GM23338 (cell line): ENCODE data around the gene DESI1. TPM values are rescaled to one million over a fixed set of nuclear protein-coding genes. Genes with fewer than 3 reads are reported as not detected.

Source experiments
- ATAC-seq: fragments of 200-7000 bp; cut with Tn5 transposase; 3 replicates; pipeline ENCODE4 v1.9.1; 2020
- DNase-seq: peaks from one replicate; pipeline ENCODE4 v3.0.0-alpha.2; 2015; ENCODE audit warnings: low spot score
- H2AFZ ChIP-seq: fragments of 200-600 bp; sonication (generic); 2 replicates; pipeline ENCODE4 v1.8.0; 2016; ENCODE audit warnings: antibody characterized with exemption, mild to moderate bottlenecking, moderate library complexity
- H3F3A ChIP-seq: fragments of 200-600 bp; sonication (generic); replicated peaks from 2 replicates; pipeline ENCODE4 v1.8.0; 2017; ENCODE audit warnings: antibody characterized with exemption, mixed run types, low read depth
- H3K27ac ChIP-seq: fragments of 200-600 bp; sonication (generic); 2 replicates; pipeline ENCODE4 v1.6.1; 2016; ENCODE audit warnings: low read depth
- H3K27me3 ChIP-seq: fragments of 200-600 bp; sonication (generic); 2 replicates; pipeline ENCODE4 v1.8.0; 2016; ENCODE audit warnings: mild to moderate bottlenecking, mixed run types, moderate library complexity; ENCODE audit not compliant: insufficient read depth
- H3K36me3 ChIP-seq: fragments of 200-600 bp; sonication (generic); 2 replicates; pipeline ENCODE4 v1.8.0; 2016; ENCODE audit warnings: mild to moderate bottlenecking; ENCODE audit not compliant: insufficient read depth
- H3K4me1 ChIP-seq: fragments of 200-600 bp; sonication (generic); 2 replicates; pipeline ENCODE4 v1.8.0; 2016; ENCODE audit warnings: mild to moderate bottlenecking, moderate library complexity; ENCODE audit not compliant: insufficient read depth
- H3K4me2 ChIP-seq: fragments of 200-600 bp; sonication (generic); 2 replicates; pipeline ENCODE4 v1.7.1; 2017; ENCODE audit warnings: mixed run types
- H3K4me3 ChIP-seq: fragments of 200-600 bp; sonication (generic); 2 replicates; pipeline ENCODE4 v1.6.1; 2016; ENCODE audit warnings: mixed run types
- H3K79me2 ChIP-seq: fragments of 200-600 bp; sonication (generic); replicated peaks from 2 replicates; pipeline ENCODE4 v1.8.0; 2017; ENCODE audit warnings: mild to moderate bottlenecking; ENCODE audit not compliant: insufficient read depth
- H3K9me2 ChIP-seq: fragments of 200-600 bp; sonication (generic); 2 replicates; pipeline ENCODE4 v1.8.0; 2017; ENCODE audit not compliant: insufficient read depth
- H4K20me1 ChIP-seq: fragments of 200-600 bp; sonication (generic); replicated peaks from 2 replicates; pipeline ENCODE4 v1.8.0; 2017; ENCODE audit warnings: mild to moderate bottlenecking; ENCODE audit not compliant: insufficient read depth
- H3K27ac Mint-ChIP-seq: 2 replicates; pipeline ENCODE4 v1.8.0; 2020; ENCODE audit warnings: inconsistent platforms, mild to moderate bottlenecking, moderate library complexity, mixed read lengths
- H3K27me3 Mint-ChIP-seq: 3 replicates; pipeline ENCODE4 v1.8.0; 2022; ENCODE audit warnings: low read depth, mild to moderate bottlenecking, moderate library complexity, mixed read lengths, inconsistent platforms; ENCODE audit not compliant: insufficient read depth, poor library complexity
- H3K36me3 Mint-ChIP-seq: 3 replicates; pipeline ENCODE4 v1.8.0; 2021; ENCODE audit warnings: low read depth, mild to moderate bottlenecking, inconsistent platforms, moderate library complexity, mixed read lengths
- H3K4me1 Mint-ChIP-seq: 3 replicates; pipeline ENCODE4 v1.8.0; 2020; ENCODE audit warnings: mild to moderate bottlenecking, inconsistent platforms, mixed read lengths
- H3K4me3 Mint-ChIP-seq: 3 replicates; pipeline ENCODE4 v1.8.0; 2021; ENCODE audit warnings: moderate library complexity, mild to moderate bottlenecking, inconsistent platforms, mixed read lengths
- H3K9me3 Mint-ChIP-seq: 3 replicates; pipeline ENCODE4 v1.8.0; 2020; ENCODE audit warnings: moderate library complexity, mild to moderate bottlenecking, inconsistent platforms, mixed read lengths
- CREB1 ChIP-seq: fragments of 250-450 bp; sonication (Bioruptor Pico); IDR thresholded peaks from 2 replicates; pipeline ENCODE4 v1.5.0; 2020; ENCODE audit warnings: low read depth, mild to moderate bottlenecking, moderate library complexity
- CTCF ChIP-seq, 2 experiments: fragments of 200-600 bp in 1 of 2; sonication (generic) in 1 of 2; conservative IDR thresholded peaks; 2 replicates each; pipeline versions ENCODE4 v1.5.1 to v1.6.1; 2016 to 2017; ENCODE audit warnings: antibody characterized with exemption in 2 of 2, low read depth in 2 of 2, mild to moderate bottlenecking in 2 of 2, moderate library complexity in 1 of 2
- ETS1 ChIP-seq: IDR thresholded peaks from 2 replicates; pipeline ENCODE4 v1.6.1; 2016; ENCODE audit warnings: antibody characterized with exemption
- EZH2 ChIP-seq: fragments of 200-600 bp; sonication (generic); IDR thresholded peaks from one replicate; pipeline ENCODE4 v1.8.0; 2017; ENCODE audit warnings: antibody characterized with exemption, mild to moderate bottlenecking, low read depth; ENCODE audit not compliant: unreplicated experiment
- EZH2phosphoT487 ChIP-seq: fragments of 200-600 bp; sonication (generic); IDR thresholded peaks from one replicate; pipeline ENCODE4 v1.8.1; 2018; ENCODE audit warnings: antibody characterized with exemption; ENCODE audit not compliant: unreplicated experiment
- JUNB ChIP-seq: IDR thresholded peaks from one replicate; pipeline ENCODE4 v1.6.1; 2016; ENCODE audit warnings: antibody characterized with exemption; ENCODE audit not compliant: unreplicated experiment
- NANOG ChIP-seq: IDR thresholded peaks from 2 replicates; pipeline ENCODE4 v1.6.1; 2016; ENCODE audit warnings: antibody characterized with exemption, borderline replicate concordance
- REST ChIP-seq: IDR thresholded peaks from one replicate; pipeline ENCODE4 v1.6.1; 2018; ENCODE audit warnings: antibody characterized with exemption; ENCODE audit not compliant: unreplicated experiment
- ZNF114 ChIP-seq: fragments of 250-450 bp; sonication (Bioruptor Pico); IDR thresholded peaks from 2 replicates; pipeline ENCODE4 v1.5.0; 2020; ENCODE audit warnings: mild to moderate bottlenecking, moderate library complexity
- ZNF462 ChIP-seq: fragments of 250-450 bp; sonication (Bioruptor Pico); IDR thresholded peaks from 2 replicates; pipeline ENCODE4 v1.5.0; 2020; ENCODE audit warnings: mild to moderate bottlenecking, moderate library complexity
- polyA plus RNA-seq: library from polyadenylated mRNA; unstranded; fragments of >200 nt; fragmentation: Nextera tagmentation; extraction: Ambion mirVana; gene quantifications from 2 replicates; pipeline ENCODE4 v1.2.1, GENCODE V29; 2016
- total RNA-seq: library from RNA; depleted of rRNA; stranded (reverse); fragments of >200 nt; shearing (Covaris generic); gene quantifications from 2 replicates; pipeline ENCODE4 v1.2.3, GENCODE V29; 2014

The DESI1 gene
- total and polyA plus RNA-seq, 2 experiments from 2014 or later = 33.7 to 53.8 TPM

GRCh38 chr22:41660416-41660815 lies 39.6 kb upstream of the DESI1 start:
- Histone ChIP-seq H3K9me2 (no peaks in the 10 kb centered on the region), H3K27me3 (no peaks in the 10 kb centered on the region), H3K79me2 (0 out of 2 replicates have a peak, but pooled peaks cover 6% of the 10 kb centered on the region), H4K20me1 (peaks cover 17% of the 10 kb centered on the region), H2AFZ (no peak overlapping the region), H3K27ac (no peak overlapping the region), H3K4me1 (no peaks in the 10 kb centered on the region), H3K4me3 (no peak overlapping the region), H3F3A (peaks cover 49% of the 10 kb centered on the region), H3K4me2 (no peak overlapping the region), H3K36me3 (peaks cover 70% of the 10 kb centered on the region)
- H3K9me3 Mint-ChIP-seq = no peaks in the 10 kb centered on the region
- H3K4me1 Mint-ChIP-seq = no peaks in the 10 kb centered on the region
- no peak overlapping the region for H3K27ac Mint-ChIP-seq
- H3K36me3 Mint-ChIP-seq = peaks cover 91% of the 10 kb centered on the region
- ATAC-seq (no peak), DNase-seq (no peak)
- no peak overlapping the region for H3K4me3 Mint-ChIP-seq
- TF ChIP-seq NANOG = no peak
- no peak for TF ChIP-seq CTCF (conservative IDR thresholded peaks at IDR 0.05; ENCODE audit: low read depth in 2 of 2)
- no peak for TF ChIP-seq EZH2
- TF ChIP-seq EZH2phosphoT487 = no peak
- TF ChIP-seq CREB1 (CRISPR knock-in tag) = no peak
- H3K27me3 Mint-ChIP-seq = peaks cover 6% of the 10 kb centered on the region

GRCh38 chr22:41659941-41660340 lies 39.1 kb upstream of the DESI1 start:
- peaks cover 74% of the 10 kb centered on the region for H3K36me3 ChIP-seq
- Mint-ChIP-seq H3K4me3 (no peak overlapping the region), H3K36me3 (peaks cover 94% of the 10 kb centered on the region), H3K4me1 (no peaks in the 10 kb centered on the region), H3K27ac (no peak overlapping the region), H3K9me3 (no peaks in the 10 kb centered on the region), H3K27me3 (peaks cover 5% of the 10 kb centered on the region)
- H2AFZ ChIP-seq = no peak overlapping the region
- peaks cover 7% of the 10 kb centered on the region; the same call in 1 of the 2 replicates for H3K79me2 ChIP-seq
- H4K20me1 ChIP-seq = peaks cover 16% of the 10 kb centered on the region
- no peaks in the 10 kb centered on the region for H3K27me3 ChIP-seq
- H3K4me3 ChIP-seq = no peak overlapping the region
- no peak overlapping the region for H3K4me2 ChIP-seq
- no peaks in the 10 kb centered on the region for H3K9me2 ChIP-seq
- H3K4me1 ChIP-seq = no peaks in the 10 kb centered on the region
- DNase-seq = no peak
- H3F3A ChIP-seq = peaks cover 45% of the 10 kb centered on the region
- no peak for ATAC-seq
- no peak overlapping the region for H3K27ac ChIP-seq
- TF ChIP-seq REST = no peak
- TF ChIP-seq JUNB = no peak
- TF ChIP-seq ETS1 = no peak
- no peak for TF ChIP-seq ZNF114 (CRISPR knock-in tag)
- TF ChIP-seq EZH2 = no peak
- TF ChIP-seq ZNF462 (CRISPR knock-in tag) = no peak
